ENCODE measurements around the gene RPS15.
A peak's percentile ranks its signal among the peaks of the same experiment; 100 is the strongest.
"Not testable (repeated sequence)": the region's sequence is repeated elsewhere in the genome, so short reads cannot be mapped to it uniquely, and the experiment has no call there.

RPS15 gene

GRCh38 chr19:1402411-1403070 is 35.7 kb upstream of the RPS15 start:
- DNase-seq (no peak), ATAC-seq (no peak)

DNA sequence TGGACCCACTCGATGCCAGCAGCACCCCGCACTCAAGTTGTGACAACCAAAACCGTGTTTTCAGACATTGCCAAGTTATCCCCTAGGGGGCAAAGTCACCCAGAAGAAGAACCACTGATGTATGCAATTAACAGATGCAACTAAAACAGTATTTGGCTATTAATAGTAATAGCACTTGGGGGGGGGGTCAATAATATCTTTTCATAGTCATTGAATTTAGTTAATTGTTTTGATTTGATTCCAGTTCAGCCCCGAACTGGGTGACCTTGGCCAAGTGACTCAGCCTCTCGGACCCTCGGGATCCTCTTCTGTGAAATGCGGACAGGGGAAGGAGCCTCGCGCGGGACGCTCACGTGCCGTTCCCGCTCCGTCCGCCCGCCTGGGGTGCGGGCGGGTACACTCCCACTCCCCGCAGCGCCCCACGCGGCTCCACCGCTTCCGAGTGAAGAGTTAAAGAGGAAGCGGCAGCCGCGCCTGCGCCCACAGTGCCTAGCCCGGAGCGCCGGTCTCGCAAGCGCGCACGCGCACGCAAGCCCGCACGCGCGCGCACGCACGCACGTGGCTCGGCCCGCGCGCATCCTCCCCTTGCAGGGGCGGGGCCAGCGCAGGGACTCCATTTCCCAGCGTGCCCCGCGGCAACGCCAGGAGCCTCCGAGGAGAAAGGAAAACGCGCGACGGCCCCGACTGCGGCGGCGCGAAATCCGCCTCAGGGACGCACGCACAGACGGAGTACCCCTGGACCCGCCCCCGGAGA is 31.2 kb upstream of the RPS15 start:
- DNase-seq (peak; percentile 99), ATAC-seq (peak; percentile 87)

- DNase-seq (peak; percentile 48), ATAC-seq (peak; percentile 12)
Observed at GRCh38 chr19:1407528-1408299, 30.5 kb upstream of the RPS15 start, which contains the start of gene DAZAP1. DAZAP1 (plus strand) TSS chr19:1407586; CDS start chr19:1407774, 188 bp downstream.

GRCh38 chr19:1408300-1409203 is 29.6 kb upstream of the RPS15 start:
- DNase-seq (peak; percentile 64), ATAC-seq (peak; percentile 3)

GRCh38 chr19:1409204-1410005 is 28.8 kb upstream of the RPS15 start:
- DNase-seq (no peak), ATAC-seq (no peak)

GRCh38 chr19:1410136-1410786 is 27.9 kb upstream of the RPS15 start:
- ATAC-seq (no peak), DNase-seq (peak; percentile 52)

- DNase-seq (no peak), ATAC-seq (no peak)
Observed at GRCh38 chr19:1410789-1411188, 27.4 kb upstream of the RPS15 start.

- no peak for ATAC-seq
- peak; percentile 33 for DNase-seq
Observed at GRCh38 chr19:1411255-1412191, 26.7 kb upstream of the RPS15 start.

DNA sequence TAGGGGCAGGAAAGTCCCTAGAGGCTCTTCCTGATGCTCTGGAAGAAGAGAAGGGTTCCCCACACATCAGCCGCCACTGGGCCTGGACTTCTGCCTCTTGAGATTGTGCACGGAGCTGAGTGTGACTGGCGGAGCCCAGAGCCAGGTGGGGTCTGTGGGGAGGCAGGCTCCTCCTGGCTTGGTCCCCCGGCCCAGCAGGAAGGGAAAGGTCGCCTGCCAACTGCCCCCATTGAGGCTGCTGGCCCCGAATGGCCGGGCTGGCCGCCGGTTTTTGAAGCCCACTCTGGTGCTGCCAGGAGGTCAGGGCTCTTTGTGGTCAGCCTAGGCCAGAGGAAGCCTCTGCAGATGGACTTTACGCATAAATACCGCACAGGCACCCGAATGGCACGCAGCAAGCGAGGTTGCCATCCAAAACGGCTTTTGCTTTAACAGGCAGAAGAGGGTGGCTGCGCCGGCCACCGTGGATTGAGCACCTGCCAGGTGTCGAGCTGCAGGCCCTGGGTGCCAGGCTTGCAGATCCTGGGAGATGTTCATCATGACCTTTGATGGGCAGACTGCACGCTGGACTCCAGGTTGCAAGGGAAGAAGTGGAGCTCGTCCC is 25.8 kb upstream of the RPS15 start:
- DNase-seq, result no peak
- no peak for ATAC-seq

- ATAC-seq, result no peak
- DNase-seq, result no peak
Observed at GRCh38 chr19:1412995-1413800, 25.0 kb upstream of the RPS15 start.

- ATAC-seq, result no peak
- DNase-seq, result no peak
Observed at GRCh38 chr19:1416014-1416841, 22.0 kb upstream of the RPS15 start.

- DNase-seq (no peak), ATAC-seq (no peak)
Observed at GRCh38 chr19:1417145-1417544, 21.1 kb upstream of the RPS15 start.

- DNase-seq, result no peak
- ATAC-seq, result no peak
Observed at GRCh38 chr19:1417681-1418495, 20.3 kb upstream of the RPS15 start.

DNA sequence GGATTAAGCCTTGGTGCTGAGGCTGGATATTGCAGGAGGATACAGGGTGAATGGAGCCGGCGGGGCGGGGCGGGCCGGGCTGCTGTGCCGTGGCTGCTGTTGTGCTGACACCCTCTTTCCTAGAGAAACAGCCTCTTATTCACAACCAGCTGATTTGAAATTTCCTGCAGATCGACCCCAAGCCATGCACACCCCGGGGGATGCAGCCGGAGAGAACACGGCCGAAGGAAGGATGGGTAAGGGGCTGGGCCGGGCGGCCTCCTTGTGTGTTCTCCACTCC is 19.8 kb upstream of the RPS15 start:
- no peak for ATAC-seq

GRCh38 chr19:1418951-1419738 is 19.1 kb upstream of the RPS15 start:
- DNase-seq (no peak), ATAC-seq (no peak)

More for the DNA sequence above, 19.8 kb upstream of the RPS15 start:
- no peak for DNase-seq

- ATAC-seq, DNase-seq: not testable (repeated sequence)
Observed at GRCh38 chr19:1420085-1420484, 18.1 kb upstream of the RPS15 start.
